Keratinocyte (primary cell): ENCODE results near the gene RASIP1. TPM values are rescaled to one million over a fixed set of nuclear protein-coding genes. Genes with fewer than 3 reads are reported as not detected.

ENCODE experiments used
- DNase-seq: peaks from one replicate; pipeline ENCODE4 v3.0.0-alpha.2; 2011; ENCODE audit warnings: low read depth, missing footprints, low spot score
- FAIRE-seq: peaks from 2 replicates; lab custom pipeline; 2011; peaks lifted over from hg19 to GRCh38; lab: Jason Lieb, UNC
- H2AFZ ChIP-seq: 2 replicates; pipeline ENCODE4 v1.6.0; 2012; ENCODE audit warnings: low read length, control low read depth, inconsistent platforms; ENCODE audit not compliant: control insufficient read depth
- H3K27ac ChIP-seq: 2 replicates; pipeline ENCODE4 v1.5.1; 2011; ENCODE audit warnings: low read length; ENCODE audit not compliant: control insufficient read depth, insufficient read depth
- H3K27me3 ChIP-seq: 3 replicates; pipeline ENCODE4 v1.6.0; 2011; ENCODE audit warnings: low read length; ENCODE audit not compliant: control insufficient read depth, insufficient read depth; ENCODE audit errors: extremely low read depth
- H3K36me3 ChIP-seq, 2 experiments: 2 replicates in 1 of 2; 3 replicates in 1 of 2; pipeline ENCODE4 v1.5.1; 2011; ENCODE audit warnings: low read length in 2 of 2, mild to moderate bottlenecking in 1 of 2; ENCODE audit not compliant: control insufficient read depth in 2 of 2, insufficient read depth in 2 of 2; ENCODE audit errors: extremely low read depth in 1 of 2
- H3K4me1 ChIP-seq: 3 replicates; pipeline ENCODE4 v1.5.1; 2011; ENCODE audit warnings: low read length; ENCODE audit not compliant: control insufficient read depth, insufficient read depth; ENCODE audit errors: extremely low read depth
- H3K4me2 ChIP-seq: 3 replicates; pipeline ENCODE4 v1.6.0; 2011; ENCODE audit warnings: low read depth, low read length; ENCODE audit not compliant: control insufficient read depth, insufficient read depth; ENCODE audit errors: extremely low read depth
- H3K4me3 ChIP-seq, 3 experiments: fragments of 200-600 bp in 1 of 3; sonication (generic) in 1 of 3; 2 replicates in 2 of 3; 3 replicates in 1 of 3; pipeline ENCODE4 v1.5.1; 2011 to 2016; ENCODE audit warnings: low read length in 3 of 3, mild to moderate bottlenecking in 3 of 3, control low read depth in 2 of 3, inconsistent platforms in 1 of 3, low read depth in 1 of 3, mixed read lengths in 1 of 3, mixed run types in 1 of 3, moderate library complexity in 1 of 3; ENCODE audit not compliant: control insufficient read depth in 2 of 3, insufficient read depth in 2 of 3; ENCODE audit errors: extremely low read depth in 1 of 3
- H3K79me2 ChIP-seq: 2 replicates; pipeline ENCODE4 v1.6.0; 2012; ENCODE audit warnings: low read length; ENCODE audit not compliant: control insufficient read depth, insufficient read depth
- H3K9ac ChIP-seq: 3 replicates; pipeline ENCODE4 v1.6.0; 2011; ENCODE audit warnings: low read length; ENCODE audit not compliant: control insufficient read depth, insufficient read depth; ENCODE audit errors: extremely low read depth
- H3K9me1 ChIP-seq: 3 replicates; pipeline ENCODE4 v1.6.0; 2011; ENCODE audit warnings: low read length; ENCODE audit not compliant: control insufficient read depth, insufficient read depth; ENCODE audit errors: extremely low read depth
- H3K9me3 ChIP-seq: 2 replicates; pipeline ENCODE4 v1.5.1; 2012; ENCODE audit warnings: low read depth, low read length; ENCODE audit not compliant: control insufficient read depth
- H4K20me1 ChIP-seq: 3 replicates; pipeline ENCODE4 v1.6.0; 2011; ENCODE audit warnings: low read length; ENCODE audit not compliant: control insufficient read depth, insufficient read depth; ENCODE audit errors: extremely low read depth
- CTCF ChIP-seq, 3 experiments: IDR thresholded peaks in 1 of 3; conservative IDR thresholded peaks in 1 of 3; optimal IDR thresholded peaks in 1 of 3; 2 replicates in 2 of 3; 3 replicates in 1 of 3; pipeline versions ENCODE3 to v1.5.1; 2011; ENCODE audit warnings: low read length in 3 of 3, mild to moderate bottlenecking in 3 of 3, moderate library complexity in 2 of 3, control low read depth in 1 of 3, inconsistent platforms in 1 of 3; ENCODE audit not compliant: insufficient read depth in 2 of 3; ENCODE audit errors: extremely low read depth in 1 of 3
- EZH2 ChIP-seq: IDR thresholded peaks from one replicate; pipeline ENCODE4 v1.6.1; 2012; ENCODE audit warnings: inconsistent platforms, mild to moderate bottlenecking, low read length, moderate library complexity
- dilution Hi-C: fragments of 300-500 bp; cut with MboI; formaldehyde crosslinking; loops from one replicate; pipeline ENCODE4 v1.7.0; 2020; ENCODE audit warnings: low sequenced_read_pairs; ENCODE audit not compliant: extremely low pct_ligation_motif_present
- polyA plus RNA-seq, 5 experiments: library from polyadenylated mRNA; depleted of rRNA in 3 of 5; stranded (reverse) in 3 of 5; stranded (forward) in 1 of 5; unstranded in 1 of 5; fragments of >200 nt; gene quantifications; 1 replicate in 1 of 5; 2 replicates in 3 of 5; 3 replicates in 1 of 5; pipeline versions ENCODE4 v1.2.1 to v1.2.3, GENCODE V29; 2011 to 2012; ENCODE audit warnings: missing spikeins in 2 of 5, low read depth in 1 of 5, low replicate concordance in 1 of 5

The RASIP1 gene
- polyA plus RNA-seq, 1 donor (not counting 4 experiments of a cell fraction or from before 2014, with no cell fraction given), result 2.3 TPM

DNA sequence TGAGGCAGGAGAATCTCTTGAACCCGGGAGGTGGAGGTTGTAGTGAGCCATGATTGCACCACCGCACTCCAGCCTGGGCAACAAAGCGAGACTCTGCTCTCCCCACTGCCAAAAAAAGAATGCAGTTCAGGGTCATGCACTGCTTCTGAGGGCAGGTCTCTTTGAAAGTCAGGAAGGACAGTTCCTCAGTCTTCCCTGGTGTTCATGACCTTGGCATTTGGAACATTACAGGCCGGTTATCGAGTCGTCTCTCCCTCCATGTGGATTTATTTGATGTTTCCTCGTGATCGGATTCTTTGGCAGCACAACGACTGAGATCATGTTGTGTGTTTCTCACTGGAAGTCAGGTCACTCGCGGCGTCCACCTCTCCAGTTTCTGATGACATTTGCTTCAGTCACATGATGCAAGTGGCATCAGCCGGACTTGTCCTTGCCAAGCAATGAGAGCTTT, 32.1 kb upstream of the RASIP1 start:
- Histone ChIP-seq H3K4me1 (peaks cover 4% of the 10 kb centered on the region), H3K9ac (no peak overlapping the region), H3K36me3 (no peaks in the 10 kb centered on the region), H3K4me3 (no peak overlapping the region), H4K20me1 (no peaks in the 10 kb centered on the region), H3K27ac (no peak overlapping the region), H3K27me3 (no peaks in the 10 kb centered on the region), H2AFZ (no peak overlapping the region), H3K4me2 (no peak overlapping the region), H3K79me2 (no peaks in the 10 kb centered on the region), H3K9me3 (no peaks in the 10 kb centered on the region), H3K9me1 (no peaks in the 10 kb centered on the region)
- TF ChIP-seq EZH2, result no peak
- no peak for TF ChIP-seq CTCF (optimal IDR thresholded peaks at IDR 0.05 in 1 of 3, IDR thresholded peaks at IDR 0.05 in 1 of 3, conservative IDR thresholded peaks at IDR 0.05 in 1 of 3; ENCODE audit: extremely low read depth in 1 of 3, insufficient read depth in 2 of 3, low read length in 3 of 3)
- FAIRE-seq (no peak), DNase-seq (no peak)
- dilution Hi-C loops, result no loop called here

DNA sequence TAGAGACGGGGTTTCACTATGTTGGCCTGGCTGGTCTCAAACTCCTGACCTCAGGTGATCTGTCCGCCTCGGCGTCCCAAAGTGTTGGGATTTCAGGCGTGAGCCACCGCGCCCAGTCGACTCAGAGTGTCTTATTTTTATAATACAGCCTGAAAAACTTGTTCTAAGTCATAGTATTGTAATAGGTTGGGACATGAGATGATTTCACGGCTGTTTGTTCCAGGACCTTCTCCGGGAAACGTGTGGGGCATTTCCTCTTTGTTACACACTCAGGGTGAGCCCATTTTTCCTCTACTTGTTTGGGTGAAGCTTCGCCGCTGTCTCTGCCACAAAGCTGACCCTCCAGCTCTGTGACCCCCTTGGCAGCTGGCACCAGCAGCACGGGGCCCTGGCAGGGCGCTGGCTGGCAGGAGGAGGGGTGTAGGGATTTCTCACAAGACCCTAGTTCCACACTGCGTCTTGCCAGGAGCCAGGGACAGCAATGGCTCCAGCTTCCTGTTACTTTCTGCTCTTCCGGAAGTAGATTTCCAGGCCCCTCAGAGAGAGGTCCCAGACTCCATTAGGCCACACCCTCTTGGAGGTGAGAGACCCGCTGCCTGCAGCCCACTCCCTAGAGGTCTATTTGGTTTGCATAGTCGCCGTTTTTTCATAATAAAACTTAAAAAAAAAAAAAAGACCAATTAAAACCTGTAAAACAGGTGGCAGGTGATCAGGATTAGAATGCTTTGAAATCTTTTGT, 30.5 kb upstream of the RASIP1 start:
- TF ChIP-seq EZH2 (no peak), CTCF (optimal IDR thresholded peaks at IDR 0.05 in 1 of 3, IDR thresholded peaks at IDR 0.05 in 1 of 3, conservative IDR thresholded peaks at IDR 0.05 in 1 of 3; ENCODE audit: extremely low read depth in 1 of 3, insufficient read depth in 2 of 3, low read length in 3 of 3) (no peak)
- Histone ChIP-seq H3K9me3 (no peaks in the 10 kb centered on the region), H4K20me1 (no peaks in the 10 kb centered on the region), H3K27me3 (no peaks in the 10 kb centered on the region), H2AFZ (peak overlapping the region; percentile 68), H3K79me2 (no peaks in the 10 kb centered on the region), H3K27ac (no peak overlapping the region), H3K36me3 (no peaks in the 10 kb centered on the region), H3K9ac (no peak overlapping the region), H3K4me1 (peaks cover 4% of the 10 kb centered on the region), H3K4me2 (peak overlapping the region; percentile 35), H3K4me3 (no peak overlapping the region), H3K9me1 (no peaks in the 10 kb centered on the region)
- no peak for FAIRE-seq
- DNase-seq, result no peak
- dilution Hi-C loops, result no loop called here
